ENCODE results near the gene TBRG1.

- TF ChIP-seq SUZ12 (IDR thresholded peaks at IDR 0.05; ENCODE audit: extremely low read depth, insufficient read depth, insufficient read length) (no peak), ZNF274 (IDR thresholded peaks at IDR 0.05; ENCODE audit: low read depth, low read length) (no peak), YY1 (IDR thresholded peaks at IDR 0.05; ENCODE audit: insufficient read depth, insufficient read length) (no peak)
Measured at GRCh38 chr11:124629961-124630360, 7.3 kb downstream of the TBRG1 start.

Data from NT2/D1 (cell line).